GOT3 (cell line): Measurements from ENCODE around the gene POLDIP2.

Experiments used
- DNase-seq: peaks from one replicate; lab custom pipeline; 2025; ENCODE audit warnings: mixed read lengths; lab: John Stamatoyannopoulos, UW

The POLDIP2 gene

GRCh38 chr17:28390563-28390962 lies 33.2 kb upstream of the POLDIP2 start:
- no peak for DNase-seq

- DNase-seq: no peak
Measured at GRCh38 chr17:28390141-28390540, 32.8 kb upstream of the POLDIP2 start.

DNA sequence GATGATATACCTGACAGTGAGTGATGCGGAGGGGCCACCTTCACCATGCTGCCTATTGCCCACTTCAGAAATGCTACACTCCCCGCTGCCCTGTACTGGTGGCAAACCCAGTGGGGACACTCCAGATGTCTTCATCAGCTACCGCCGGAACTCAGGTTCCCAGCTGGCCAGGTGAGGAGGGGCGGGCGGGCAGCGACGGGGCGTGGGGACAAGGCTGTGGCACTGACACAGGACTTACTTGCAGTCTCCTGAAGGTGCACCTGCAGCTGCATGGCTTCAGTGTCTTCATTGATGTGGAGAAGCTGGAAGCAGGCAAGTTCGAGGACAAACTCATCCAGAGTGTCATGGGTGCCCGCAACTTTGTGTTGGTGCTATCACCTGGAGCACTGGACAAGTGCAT lies 30.8 kb upstream of the POLDIP2 start:
- DNase-seq: no peak

- no peak for DNase-seq
Measured at GRCh38 chr17:28386391-28386790, 29.1 kb upstream of the POLDIP2 start.

DNA sequence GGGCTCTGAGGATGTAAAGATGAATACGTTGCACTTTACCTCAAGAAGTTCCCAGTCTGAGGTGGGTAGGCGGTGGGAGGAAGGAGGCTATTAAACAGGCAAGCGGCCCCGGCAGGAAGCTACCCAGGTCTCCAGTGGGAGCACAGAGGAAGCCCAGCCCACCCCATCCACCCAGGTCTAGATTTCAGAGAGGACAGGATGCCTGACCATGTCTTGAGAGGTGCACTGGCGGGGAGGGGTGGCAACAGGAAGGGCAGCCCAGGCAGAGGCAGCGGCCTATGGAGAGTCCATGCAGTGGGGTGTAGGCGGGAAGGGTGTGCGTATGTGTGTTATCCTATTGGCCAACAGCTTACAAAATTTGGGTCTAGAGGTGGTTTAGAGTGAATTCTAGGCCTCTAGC lies 28.1 kb upstream of the POLDIP2 start:
- DNase-seq: no peak

DNA sequence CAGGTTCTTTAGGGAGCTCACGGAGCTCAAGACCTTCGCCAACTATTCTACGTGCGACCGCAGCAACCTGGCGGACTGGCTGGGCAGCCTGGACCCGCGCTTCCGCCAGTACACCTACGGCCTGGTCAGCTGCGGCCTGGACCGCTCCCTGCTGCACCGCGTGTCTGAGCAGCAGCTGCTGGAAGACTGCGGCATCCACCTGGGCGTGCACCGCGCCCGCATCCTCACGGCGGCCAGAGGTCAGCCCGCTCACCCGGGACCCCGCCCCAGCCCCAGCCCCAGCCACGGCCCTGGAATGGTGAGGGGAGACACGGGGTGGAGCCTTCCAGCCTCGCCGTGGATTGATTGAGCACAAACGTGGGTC lies 27.7 kb upstream of the POLDIP2 start:
- no peak for DNase-seq

GRCh38 chr17:28384281-28385036 lies 27.1 kb upstream of the POLDIP2 start:
- no peak for DNase-seq

GRCh38 chr17:28381141-28381825 lies 24.0 kb upstream of the POLDIP2 start:
- no peak for DNase-seq

GRCh38 chr17:28379814-28380801 lies 22.8 kb upstream of the POLDIP2 start:
- DNase-seq: no peak

GRCh38 chr17:28372945-28373274 lies 15.6 kb upstream of the POLDIP2 start:
- no peak for DNase-seq

- DNase-seq: no peak
Measured at GRCh38 chr17:28372203-28372944, 15.0 kb upstream of the POLDIP2 start.

- no peak for DNase-seq
Measured at GRCh38 chr17:28371245-28372202, 14.2 kb upstream of the POLDIP2 start, which contains the start of gene SARM1. Gene SARM1, plus strand, starts transcription at chr17:28371694. Its CDS starts 339 bp downstream, at chr17:28372033.

- DNase-seq: no peak
Measured at GRCh38 chr17:28370744-28371103, 13.4 kb upstream of the POLDIP2 start.

DNA sequence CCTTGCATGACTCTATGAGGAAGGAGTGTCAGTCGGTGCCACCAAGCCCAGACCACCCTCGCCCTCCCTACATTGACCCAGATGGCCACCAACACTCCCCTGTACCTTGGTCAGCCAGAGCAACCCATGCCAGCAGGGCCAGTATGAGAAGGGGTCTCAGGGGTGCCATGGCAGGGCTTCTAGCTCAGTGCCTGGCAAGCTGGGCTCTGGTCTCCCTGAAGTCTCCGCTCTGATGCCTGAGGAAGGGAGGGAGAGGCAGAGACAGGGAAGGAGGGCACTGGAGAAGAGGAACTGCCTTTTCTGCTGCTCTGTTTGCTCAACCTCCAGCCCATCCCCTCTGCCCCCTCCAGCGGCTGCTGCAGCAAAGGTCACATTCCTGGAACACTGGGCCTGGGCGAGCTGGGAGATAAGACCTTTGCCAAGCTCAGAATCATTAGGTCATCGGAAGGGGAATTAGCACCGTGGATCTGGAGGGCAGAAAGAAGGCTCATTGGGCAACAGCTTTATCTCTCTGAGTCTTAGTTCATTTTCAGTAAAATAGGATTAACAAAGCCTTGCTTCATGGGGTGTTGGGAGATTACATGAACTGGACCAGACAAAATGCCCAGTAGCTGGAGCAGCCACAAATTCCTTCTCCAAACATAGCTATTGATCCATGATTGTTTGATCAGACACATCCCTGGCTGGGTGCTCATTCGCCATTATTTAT lies 12.9 kb upstream of the POLDIP2 start, which contains the start of gene VTN:
Gene VTN (minus strand): TSS at position 273 of the 709 bp plus-strand sequence. CDS start 104 bp downstream, at position 169.
- no peak for DNase-seq

GRCh38 chr17:28369684-28370034 lies 12.3 kb upstream of the POLDIP2 start:
- no peak for DNase-seq

GRCh38 chr17:28368915-28369683 lies 11.8 kb upstream of the POLDIP2 start:
- DNase-seq: no peak

GRCh38 chr17:28368306-28368831 lies 11.0 kb upstream of the POLDIP2 start:
- no peak for DNase-seq

- no peak for DNase-seq
Measured at GRCh38 chr17:28367641-28368305, 10.4 kb upstream of the POLDIP2 start.
